T-helper 1 cell treated with Interleukin-12 subunit alpha and Interleukin-12 subunit beta and Interleukin-4 antibody, amounts not matched to agents 30 μg/mL and 1 μg/mL, for 36 hours (primary cell): ENCODE measurements around the gene RNF182.
"Not testable (repeated sequence)": the region's sequence is repeated elsewhere in the genome, so short reads cannot be mapped to it uniquely, and the experiment has no call there.

Experiments
- H3K27ac Mint-ChIP-seq: one replicate; pipeline ENCODE4 v1.8.0; 2021; ENCODE audit warnings: mild to moderate bottlenecking, mixed read lengths
- H3K27me3 Mint-ChIP-seq: one replicate; pipeline ENCODE4 v1.8.0; 2021; ENCODE audit warnings: low read depth, mixed read lengths
- H3K36me3 Mint-ChIP-seq: one replicate; pipeline ENCODE4 v1.8.0; 2021; ENCODE audit warnings: low read depth, mixed read lengths
- H3K4me1 Mint-ChIP-seq: one replicate; pipeline ENCODE4 v1.8.0; 2021; ENCODE audit warnings: low read depth, mixed read lengths
- H3K4me3 Mint-ChIP-seq: one replicate; pipeline ENCODE4 v1.8.0; 2021; ENCODE audit warnings: mild to moderate bottlenecking, moderate library complexity, mixed read lengths
- H3K9me3 Mint-ChIP-seq: one replicate; pipeline ENCODE4 v1.8.0; 2021; ENCODE audit warnings: mixed read lengths

The RNF182 gene

GRCh38 chr6:13924949-13925881 is at the start of gene RNF182:
Gene RNF182, plus strand, starts transcription at chr6:13924952. Its CDS starts 52,168 bp downstream, at chr6:13977120.
- H3K9me3 Mint-ChIP-seq: no peaks in the 10 kb centered on the region
- H3K4me3 Mint-ChIP-seq: peak within 1 kb of the TSS; percentile 85
- H3K4me1 Mint-ChIP-seq: peaks cover 11% of the 10 kb centered on the region
- H3K27me3 Mint-ChIP-seq: peaks cover 72% of the 10 kb centered on the region
- H3K27ac Mint-ChIP-seq: peak within 1 kb of the TSS; percentile 6
- H3K36me3 Mint-ChIP-seq: peaks cover 1% of the 10 kb centered on the region

GRCh38 chr6:13877051-13877450 is 47.7 kb upstream of the RNF182 start:
- H3K27ac Mint-ChIP-seq: no peak overlapping the region
- H3K4me1 Mint-ChIP-seq: peaks cover 5% of the 10 kb centered on the region
- peaks cover 13% of the 10 kb centered on the region for H3K27me3 Mint-ChIP-seq
- H3K9me3 Mint-ChIP-seq: no peaks in the 10 kb centered on the region
- H3K36me3 Mint-ChIP-seq: no peaks in the 10 kb centered on the region
- no peak overlapping the region for H3K4me3 Mint-ChIP-seq

- H3K9me3 Mint-ChIP-seq, H3K4me1 Mint-ChIP-seq, H3K4me3 Mint-ChIP-seq, H3K27ac Mint-ChIP-seq, H3K36me3 Mint-ChIP-seq: not testable (repeated sequence)
- H3K27me3 Mint-ChIP-seq: peaks cover 13% of the 10 kb centered on the region
Observed at GRCh38 chr6:13880061-13880663, 44.6 kb upstream of the RNF182 start.

- no peaks in the 10 kb centered on the region for H3K36me3 Mint-ChIP-seq
- peaks cover 8% of the 10 kb centered on the region for H3K27me3 Mint-ChIP-seq
- H3K4me3 Mint-ChIP-seq: no peak overlapping the region
- H3K27ac Mint-ChIP-seq: no peak overlapping the region
- H3K4me1 Mint-ChIP-seq: no peaks in the 10 kb centered on the region
- H3K9me3 Mint-ChIP-seq: no peaks in the 10 kb centered on the region
Observed at GRCh38 chr6:13881621-13882165, 43.1 kb upstream of the RNF182 start.

- no peak overlapping the region for H3K27ac Mint-ChIP-seq
- no peaks in the 10 kb centered on the region for H3K4me1 Mint-ChIP-seq
- no peaks in the 10 kb centered on the region for H3K36me3 Mint-ChIP-seq
- no peak overlapping the region for H3K4me3 Mint-ChIP-seq
- peaks cover 5% of the 10 kb centered on the region for H3K27me3 Mint-ChIP-seq
- H3K9me3 Mint-ChIP-seq: no peaks in the 10 kb centered on the region
Observed at GRCh38 chr6:13883966-13884365, 40.8 kb upstream of the RNF182 start.

DNA sequence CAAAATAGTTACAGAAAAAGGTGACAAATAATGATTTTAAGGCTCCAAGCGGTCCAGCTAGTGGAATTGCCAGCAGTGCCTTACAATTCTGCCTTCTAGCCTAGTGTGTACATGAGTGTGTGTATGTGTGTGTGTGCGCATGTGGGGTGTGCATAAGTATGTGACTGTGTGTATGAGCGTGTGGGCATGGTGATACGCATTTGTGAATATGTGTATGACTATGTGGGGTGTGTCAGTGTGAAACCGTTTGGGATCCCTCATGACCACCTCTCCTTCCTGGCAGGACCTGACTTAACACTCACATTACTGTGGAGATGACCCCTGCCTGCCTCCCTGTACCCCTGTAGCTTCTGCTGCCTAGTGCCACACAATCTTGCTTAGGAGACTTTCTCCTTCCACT is 40.4 kb upstream of the RNF182 start:
- H3K4me1 Mint-ChIP-seq: no peaks in the 10 kb centered on the region
- H3K9me3 Mint-ChIP-seq: no peaks in the 10 kb centered on the region
- no peak overlapping the region for H3K27ac Mint-ChIP-seq
- peaks cover 5% of the 10 kb centered on the region for H3K27me3 Mint-ChIP-seq
- no peaks in the 10 kb centered on the region for H3K36me3 Mint-ChIP-seq
- no peak overlapping the region for H3K4me3 Mint-ChIP-seq

DNA sequence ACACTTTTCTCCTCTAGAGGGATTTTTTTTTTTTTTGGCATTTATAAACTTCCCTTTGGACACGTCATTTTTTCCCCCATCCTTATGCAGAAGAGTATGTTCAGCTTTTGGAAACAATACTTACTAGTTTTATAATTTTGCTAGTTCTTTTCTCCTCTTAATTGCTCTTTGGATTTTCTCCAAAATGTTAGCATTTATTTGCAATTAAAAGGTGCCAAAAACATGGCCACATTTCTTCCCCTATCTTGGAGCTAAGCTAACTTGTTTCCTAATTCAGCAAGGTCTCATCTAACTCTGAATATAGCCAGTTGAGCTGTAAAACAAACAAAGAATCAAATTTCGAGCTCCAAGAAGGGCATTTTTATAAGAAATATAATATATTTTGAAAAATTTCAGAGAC is 39.2 kb upstream of the RNF182 start:
- H3K27me3 Mint-ChIP-seq: peaks cover 5% of the 10 kb centered on the region
- no peak overlapping the region for H3K4me3 Mint-ChIP-seq
- no peak overlapping the region for H3K27ac Mint-ChIP-seq
- H3K9me3 Mint-ChIP-seq: no peaks in the 10 kb centered on the region
- H3K4me1 Mint-ChIP-seq: no peaks in the 10 kb centered on the region
- no peaks in the 10 kb centered on the region for H3K36me3 Mint-ChIP-seq

- H3K4me1 Mint-ChIP-seq: no peaks in the 10 kb centered on the region
- no peaks in the 10 kb centered on the region for H3K36me3 Mint-ChIP-seq
- no peaks in the 10 kb centered on the region for H3K9me3 Mint-ChIP-seq
- H3K4me3 Mint-ChIP-seq: no peak overlapping the region
- H3K27ac Mint-ChIP-seq: no peak overlapping the region
- no peaks in the 10 kb centered on the region for H3K27me3 Mint-ChIP-seq
Observed at GRCh38 chr6:13886949-13887348, 37.8 kb upstream of the RNF182 start.

DNA sequence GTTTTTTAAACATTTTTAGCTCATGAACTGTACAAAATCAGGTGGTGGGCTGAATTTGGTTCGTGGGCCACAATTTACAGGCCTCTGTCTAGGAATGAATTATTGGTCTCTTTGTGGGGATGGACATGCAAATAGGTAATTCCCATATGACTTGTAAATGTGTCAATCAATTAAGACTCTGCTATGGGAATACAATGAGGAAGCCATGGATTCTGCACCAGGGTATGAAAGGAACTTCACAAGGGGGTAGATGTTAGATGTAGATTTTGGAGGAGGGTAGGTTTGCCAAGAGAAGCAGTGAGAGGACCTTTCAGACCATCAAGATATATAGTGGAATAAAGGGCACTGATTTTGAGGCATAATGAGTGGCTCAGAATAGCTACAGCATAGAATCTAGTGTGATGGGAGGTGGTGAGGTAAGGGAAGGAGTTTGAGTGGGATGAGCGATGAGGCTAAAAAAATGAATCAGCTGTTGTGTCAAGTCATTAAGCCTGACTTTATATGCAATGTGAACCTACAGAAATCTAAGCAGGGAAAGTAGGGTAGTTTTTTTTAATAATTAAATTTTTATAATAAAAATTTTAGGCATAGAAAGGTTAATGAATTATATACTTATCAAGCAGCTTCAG is 32.6 kb upstream of the RNF182 start:
- Mint-ChIP-seq H3K4me1 (no peaks in the 10 kb centered on the region), H3K27ac (no peak overlapping the region), H3K9me3 (no peaks in the 10 kb centered on the region), H3K36me3 (no peaks in the 10 kb centered on the region), H3K4me3 (no peak overlapping the region), H3K27me3 (peaks cover 15% of the 10 kb centered on the region)

GRCh38 chr6:13902922-13903321 is 21.8 kb upstream of the RNF182 start:
- Mint-ChIP-seq H3K9me3 (no peaks in the 10 kb centered on the region), H3K27me3 (peaks cover 46% of the 10 kb centered on the region), H3K4me1 (no peaks in the 10 kb centered on the region), H3K27ac (no peak overlapping the region), H3K4me3 (no peak overlapping the region), H3K36me3 (no peaks in the 10 kb centered on the region)

- no peak overlapping the region for H3K4me3 Mint-ChIP-seq
- H3K9me3 Mint-ChIP-seq: no peaks in the 10 kb centered on the region
- H3K27ac Mint-ChIP-seq: no peak overlapping the region
- no peaks in the 10 kb centered on the region for H3K36me3 Mint-ChIP-seq
- H3K27me3 Mint-ChIP-seq: peaks cover 46% of the 10 kb centered on the region
- no peaks in the 10 kb centered on the region for H3K4me1 Mint-ChIP-seq
Observed at GRCh38 chr6:13903364-13903763, 21.4 kb upstream of the RNF182 start.

GRCh38 chr6:13907001-13907350 is 17.8 kb upstream of the RNF182 start:
- H3K27me3 Mint-ChIP-seq: peaks cover 64% of the 10 kb centered on the region
- no peak overlapping the region for H3K27ac Mint-ChIP-seq
- no peaks in the 10 kb centered on the region for H3K4me1 Mint-ChIP-seq

DNA sequence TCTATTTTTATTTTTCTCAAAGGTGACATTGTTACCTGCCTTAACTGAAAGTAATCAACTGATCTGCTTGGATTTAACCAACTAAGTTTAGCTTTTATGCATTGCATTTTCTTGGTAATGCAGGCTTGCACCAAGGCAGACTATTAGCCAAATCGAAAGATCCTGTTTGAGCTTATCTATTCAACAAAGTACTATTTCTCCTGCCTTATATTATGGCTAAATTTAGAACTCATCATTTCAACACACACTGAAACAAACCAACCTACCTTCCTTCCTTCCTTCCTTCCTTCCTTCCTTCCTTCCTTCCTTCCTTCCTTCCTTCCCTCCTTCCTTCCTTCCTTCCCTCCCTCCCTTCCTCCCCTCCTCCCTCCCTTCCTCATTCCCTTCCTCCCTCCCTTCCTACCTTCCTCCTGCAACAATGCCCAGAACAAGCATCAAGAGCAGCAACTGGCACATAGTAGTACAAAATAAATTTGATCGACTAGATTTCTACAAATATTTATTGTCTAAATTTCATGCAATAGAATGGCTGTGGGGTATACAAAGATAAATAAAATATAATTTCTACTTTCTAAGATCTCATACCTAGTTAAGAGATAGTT is 17.0 kb upstream of the RNF182 start:
- Mint-ChIP-seq H3K4me3 (no peak overlapping the region), H3K4me1 (no peaks in the 10 kb centered on the region), H3K27me3 (peaks cover 64% of the 10 kb centered on the region), H3K9me3 (no peaks in the 10 kb centered on the region), H3K36me3 (no peaks in the 10 kb centered on the region), H3K27ac (no peak overlapping the region)

More at GRCh38 chr6:13907001-13907350, 17.8 kb upstream of the RNF182 start:
- no peak overlapping the region for H3K4me3 Mint-ChIP-seq
- H3K36me3 Mint-ChIP-seq: no peaks in the 10 kb centered on the region
- H3K9me3 Mint-ChIP-seq: no peaks in the 10 kb centered on the region

- Mint-ChIP-seq H3K4me1 (no peaks in the 10 kb centered on the region), H3K36me3 (no peaks in the 10 kb centered on the region), H3K27ac (no peak overlapping the region), H3K27me3 (peaks cover 61% of the 10 kb centered on the region), H3K4me3 (no peak overlapping the region), H3K9me3 (no peaks in the 10 kb centered on the region)
Observed at GRCh38 chr6:13908955-13909381, 15.8 kb upstream of the RNF182 start.
